HG03060 (cell line): ENCODE measurements around the gene ZDHHC8.

Source experiments
- ATAC-seq: cut with Tn5 transposase; IDR thresholded peaks from one replicate; pipeline ENCODE4 v1.9.1; 2021; ENCODE audit warnings: low read depth, moderate number of reproducible peaks; ENCODE audit not compliant: unreplicated experiment

The ZDHHC8 gene, protein sequence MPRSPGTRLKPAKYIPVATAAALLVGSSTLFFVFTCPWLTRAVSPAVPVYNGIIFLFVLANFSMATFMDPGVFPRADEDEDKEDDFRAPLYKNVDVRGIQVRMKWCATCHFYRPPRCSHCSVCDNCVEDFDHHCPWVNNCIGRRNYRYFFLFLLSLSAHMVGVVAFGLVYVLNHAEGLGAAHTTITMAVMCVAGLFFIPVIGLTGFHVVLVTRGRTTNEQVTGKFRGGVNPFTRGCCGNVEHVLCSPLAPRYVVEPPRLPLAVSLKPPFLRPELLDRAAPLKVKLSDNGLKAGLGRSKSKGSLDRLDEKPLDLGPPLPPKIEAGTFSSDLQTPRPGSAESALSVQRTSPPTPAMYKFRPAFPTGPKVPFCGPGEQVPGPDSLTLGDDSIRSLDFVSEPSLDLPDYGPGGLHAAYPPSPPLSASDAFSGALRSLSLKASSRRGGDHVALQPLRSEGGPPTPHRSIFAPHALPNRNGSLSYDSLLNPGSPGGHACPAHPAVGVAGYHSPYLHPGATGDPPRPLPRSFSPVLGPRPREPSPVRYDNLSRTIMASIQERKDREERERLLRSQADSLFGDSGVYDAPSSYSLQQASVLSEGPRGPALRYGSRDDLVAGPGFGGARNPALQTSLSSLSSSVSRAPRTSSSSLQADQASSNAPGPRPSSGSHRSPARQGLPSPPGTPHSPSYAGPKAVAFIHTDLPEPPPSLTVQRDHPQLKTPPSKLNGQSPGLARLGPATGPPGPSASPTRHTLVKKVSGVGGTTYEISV

DNA sequence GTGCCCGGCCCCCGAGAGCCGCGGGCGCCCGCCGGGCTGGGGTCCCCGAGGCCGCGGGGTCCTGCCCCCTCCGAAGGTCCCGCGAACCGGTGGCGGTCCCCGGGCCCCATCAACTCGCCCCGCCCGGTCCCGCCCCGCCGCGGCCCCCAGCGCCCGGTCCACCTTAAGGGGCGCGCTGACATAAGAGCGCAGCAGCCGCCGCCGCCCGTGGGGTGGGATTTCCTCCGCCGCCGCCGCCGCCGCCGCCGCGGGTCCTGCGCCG lies at the start of gene ZDHHC8:
ZDHHC8 (plus strand) TSS at position 208 of the 262 bp plus-strand sequence. CDS start 144 bp downstream, outside the sequence.
- ATAC-seq, result no peak

DNA sequence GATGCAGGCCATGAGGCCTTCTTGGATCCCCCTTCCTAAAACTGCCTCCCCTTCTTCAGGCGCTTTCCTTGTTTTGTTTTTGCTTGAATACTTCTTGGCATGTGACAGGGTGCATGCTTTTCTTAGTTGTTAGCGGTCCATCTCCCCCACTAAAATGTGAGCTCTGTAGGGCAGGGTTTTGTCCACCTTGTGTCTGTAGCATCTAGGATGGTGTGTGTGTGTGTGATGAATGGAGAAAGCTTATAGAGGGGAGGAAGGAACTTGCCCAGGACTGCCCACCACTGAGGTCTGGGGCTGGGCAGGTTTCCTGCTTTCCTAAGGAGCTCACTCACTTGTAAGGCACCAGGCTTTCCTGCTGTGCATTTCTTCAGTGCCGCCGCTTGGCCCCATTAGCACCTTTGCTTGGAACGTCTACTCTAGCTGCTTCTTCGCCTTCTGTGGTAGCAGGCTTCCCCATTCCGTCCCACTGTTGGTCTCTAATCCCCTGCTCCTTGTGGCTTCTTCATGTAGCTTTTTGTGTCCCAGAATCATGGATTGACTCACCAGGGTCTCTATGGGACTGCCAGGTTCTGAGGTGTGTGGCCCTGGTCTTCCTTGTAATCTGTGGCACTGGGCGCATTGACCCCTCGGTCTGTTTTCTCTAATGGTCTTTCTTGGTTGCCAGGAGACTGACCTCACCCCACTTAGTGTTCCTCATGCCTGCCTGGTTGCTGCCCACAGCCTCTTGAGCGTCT lies 48.3 kb upstream of the ZDHHC8 start:
- no peak for ATAC-seq

DNA sequence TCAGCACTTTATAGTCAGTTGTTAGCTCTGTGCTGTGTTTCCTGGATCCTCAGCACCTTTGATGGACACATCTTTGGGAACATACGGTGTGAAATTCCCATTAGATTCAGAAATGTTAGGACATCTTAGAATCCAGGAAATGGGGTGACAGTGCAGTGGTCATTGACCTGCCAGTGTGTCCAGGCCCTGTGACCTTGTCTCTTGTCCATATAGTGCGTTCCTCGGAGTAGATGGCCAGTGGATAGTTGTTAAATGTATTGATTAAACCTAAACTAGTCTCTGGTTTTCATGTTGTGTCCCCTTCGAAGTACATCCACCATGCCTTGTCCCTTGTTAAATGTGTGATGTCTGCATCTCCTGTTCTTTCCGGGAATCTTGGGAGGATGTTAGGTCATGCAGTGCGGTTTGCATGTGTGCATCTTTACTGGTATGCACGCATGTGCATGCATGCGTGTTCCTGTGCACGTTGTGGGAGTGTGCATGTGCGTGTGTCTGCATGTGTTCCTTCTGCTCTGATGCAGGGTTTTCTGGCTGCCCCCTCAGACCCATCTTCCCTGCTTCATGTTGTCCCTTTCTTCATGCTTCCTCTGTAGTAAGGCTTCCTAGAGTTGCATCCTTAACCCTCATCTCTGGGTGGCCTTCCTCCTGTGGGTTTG lies 47.6 kb upstream of the ZDHHC8 start:
- ATAC-seq, result no peak

DNA sequence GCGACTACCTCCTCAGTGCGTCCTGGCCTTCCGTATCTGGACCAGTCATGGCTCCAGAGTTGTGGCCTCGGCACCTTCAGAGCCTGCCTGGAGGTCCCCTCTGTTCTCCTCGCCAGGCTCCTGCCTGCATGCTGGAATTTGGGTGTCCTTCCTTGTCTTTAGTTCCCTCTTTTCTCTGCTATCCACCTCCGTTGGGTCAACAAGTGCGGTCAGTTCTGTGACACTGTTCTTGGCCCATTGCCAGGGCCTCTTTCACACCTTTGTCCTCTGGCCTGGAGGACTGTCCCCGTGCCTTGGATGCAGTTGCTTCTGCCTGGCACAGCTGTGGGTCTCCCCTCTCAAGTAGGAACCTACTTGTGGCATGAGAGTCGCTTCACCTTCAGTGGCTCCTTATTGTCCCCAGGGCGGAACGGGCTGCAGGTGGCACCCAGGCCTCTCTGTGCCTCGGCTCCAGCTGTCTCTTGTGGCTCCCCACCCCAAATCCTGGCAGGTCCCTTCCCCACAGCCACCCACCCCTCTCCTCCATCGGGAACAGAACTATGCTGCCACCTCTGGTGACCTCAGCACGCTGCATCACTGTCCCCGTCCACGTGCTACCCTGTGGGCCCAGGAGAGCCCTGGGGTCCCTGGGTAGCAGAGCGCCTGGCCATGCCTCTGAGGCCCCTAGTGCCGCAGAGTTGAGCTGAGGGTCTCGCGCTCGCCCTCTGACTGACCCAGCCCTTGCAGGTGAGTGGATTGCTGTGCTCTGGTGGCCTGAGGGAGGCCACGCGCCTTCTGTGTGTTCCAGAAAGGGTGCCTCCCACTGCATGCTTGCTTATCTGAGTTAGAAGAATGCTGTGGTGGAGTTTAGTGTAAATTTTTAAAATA lies 46.8 kb upstream of the ZDHHC8 start:
- no peak for ATAC-seq

DNA sequence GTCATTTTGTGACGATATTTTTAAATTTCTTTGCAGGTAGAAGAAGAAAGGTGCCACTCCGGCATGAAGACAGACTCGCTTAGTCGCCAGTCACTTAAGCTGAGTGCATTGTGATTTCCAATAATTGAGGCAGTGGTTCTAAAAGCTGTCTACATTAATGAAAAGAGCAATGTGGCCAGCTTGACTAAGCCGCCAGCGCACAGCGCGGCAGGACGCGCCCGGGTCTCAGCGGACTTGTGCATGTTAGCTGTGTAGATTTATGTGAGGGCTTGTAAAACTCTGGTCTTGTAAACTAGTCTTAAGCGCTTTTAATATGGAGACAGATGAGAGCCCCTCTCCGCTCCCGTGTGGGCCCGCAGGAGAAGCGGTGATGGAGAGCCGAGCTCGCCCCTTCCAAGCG lies 46.0 kb upstream of the ZDHHC8 start:
- no peak for ATAC-seq

DNA sequence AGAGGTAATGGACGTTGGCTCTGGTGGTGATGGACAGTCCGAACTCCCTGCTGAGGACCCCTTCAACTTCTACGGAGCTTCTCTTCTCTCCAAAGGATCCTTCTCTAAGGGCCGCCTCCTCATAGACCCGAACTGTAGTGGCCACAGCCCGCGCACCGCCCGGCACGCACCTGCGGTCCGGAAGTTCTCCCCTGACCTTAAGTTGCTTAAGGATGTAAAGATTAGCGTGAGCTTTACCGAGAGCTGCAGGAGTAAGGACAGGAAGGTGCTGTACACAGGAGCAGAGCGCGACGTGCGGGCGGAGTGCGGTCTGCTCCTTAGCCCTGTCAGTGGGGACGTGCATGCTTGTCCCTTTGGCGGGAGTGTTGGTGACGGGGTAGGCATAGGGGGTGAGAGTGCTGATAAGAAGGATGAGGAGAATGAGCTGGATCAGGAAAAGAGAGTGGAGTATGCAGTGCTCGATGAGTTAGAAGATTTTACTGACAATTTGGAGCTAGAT lies 45.5 kb upstream of the ZDHHC8 start:
- no peak for ATAC-seq

DNA sequence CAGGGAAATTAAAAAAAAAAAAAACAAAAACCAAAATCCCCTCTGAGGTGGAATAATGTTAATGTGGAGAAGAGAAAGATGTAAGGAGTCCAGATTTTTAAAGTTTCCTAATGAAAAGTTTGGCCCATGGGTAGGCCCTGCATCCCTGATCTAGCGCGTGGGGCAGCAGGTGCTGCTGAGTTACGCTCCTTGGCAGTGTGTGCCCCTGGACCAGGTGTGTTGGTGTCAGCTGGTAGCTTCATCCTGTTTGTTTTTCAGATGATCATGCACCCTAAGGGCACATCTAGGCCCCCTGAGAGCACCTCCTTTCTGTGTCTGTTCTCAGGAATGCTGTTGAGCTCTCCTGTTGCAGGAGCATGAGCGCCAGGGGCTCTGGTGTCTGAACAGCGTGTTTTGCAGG lies 44.8 kb upstream of the ZDHHC8 start:
- ATAC-seq, result no peak

DNA sequence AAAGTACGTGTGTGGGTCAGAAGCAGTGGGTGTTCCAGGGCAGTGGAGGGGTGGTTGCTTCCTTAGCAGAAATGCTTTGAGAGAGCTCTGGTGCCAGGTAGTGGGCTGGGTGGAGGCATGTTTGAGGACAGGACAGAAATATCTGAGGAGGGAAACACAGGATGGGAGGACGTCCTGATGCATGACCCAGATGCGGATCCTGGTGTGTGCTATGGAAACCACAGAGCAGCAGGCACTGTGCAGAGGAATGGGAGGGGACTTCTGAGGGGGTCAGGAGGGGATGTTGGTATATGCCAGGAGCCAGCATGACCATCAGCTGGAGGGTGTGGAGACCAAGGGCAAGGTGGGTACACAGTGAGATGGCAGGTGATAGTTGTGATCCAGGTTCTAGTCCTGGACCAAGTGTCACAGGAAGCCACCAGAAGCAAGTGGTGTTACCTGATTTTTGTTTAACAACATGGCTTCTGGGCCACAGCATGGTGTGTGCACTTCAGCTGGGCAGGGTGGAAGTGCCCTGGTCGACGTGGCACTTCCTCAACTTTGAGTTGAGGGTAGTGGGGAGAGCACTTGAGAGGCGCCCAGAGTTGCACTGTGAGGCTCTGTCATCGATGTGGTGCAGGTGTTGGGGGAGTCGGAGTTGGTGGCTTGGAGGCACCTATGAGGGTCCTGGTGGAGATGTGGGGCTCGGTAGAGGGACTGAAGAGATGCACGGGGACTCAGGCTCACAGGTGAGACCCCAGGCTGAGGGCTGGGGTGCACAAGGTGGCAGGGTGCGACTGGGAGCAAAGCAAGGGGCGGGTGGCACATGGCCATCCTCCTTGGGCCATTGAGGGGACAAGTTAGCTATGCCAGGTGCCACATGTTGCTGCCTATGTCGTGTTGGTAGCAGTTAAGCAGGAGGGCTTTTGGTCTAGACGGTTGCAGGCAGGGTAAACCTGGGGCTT lies 44.0 kb upstream of the ZDHHC8 start:
- no peak for ATAC-seq

DNA sequence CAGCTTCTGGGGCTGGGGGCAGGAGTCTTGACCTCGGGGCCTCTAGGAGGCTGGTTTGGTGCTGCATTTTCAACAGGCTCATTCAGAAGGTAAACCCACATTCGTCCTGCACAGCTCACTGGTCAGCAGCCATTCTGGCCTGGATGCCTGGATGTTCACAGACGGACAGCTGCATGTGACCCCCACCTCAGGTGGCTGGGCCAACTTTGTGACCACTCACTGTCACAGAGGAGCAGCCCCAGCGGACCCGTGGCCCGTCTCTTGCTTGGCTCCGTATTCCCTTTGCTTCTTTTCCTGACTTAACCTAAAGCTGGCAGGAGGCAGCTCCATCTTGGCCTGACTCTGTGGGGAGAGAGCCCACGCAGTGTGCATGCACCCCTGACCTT lies 43.3 kb upstream of the ZDHHC8 start:
- no peak for ATAC-seq

DNA sequence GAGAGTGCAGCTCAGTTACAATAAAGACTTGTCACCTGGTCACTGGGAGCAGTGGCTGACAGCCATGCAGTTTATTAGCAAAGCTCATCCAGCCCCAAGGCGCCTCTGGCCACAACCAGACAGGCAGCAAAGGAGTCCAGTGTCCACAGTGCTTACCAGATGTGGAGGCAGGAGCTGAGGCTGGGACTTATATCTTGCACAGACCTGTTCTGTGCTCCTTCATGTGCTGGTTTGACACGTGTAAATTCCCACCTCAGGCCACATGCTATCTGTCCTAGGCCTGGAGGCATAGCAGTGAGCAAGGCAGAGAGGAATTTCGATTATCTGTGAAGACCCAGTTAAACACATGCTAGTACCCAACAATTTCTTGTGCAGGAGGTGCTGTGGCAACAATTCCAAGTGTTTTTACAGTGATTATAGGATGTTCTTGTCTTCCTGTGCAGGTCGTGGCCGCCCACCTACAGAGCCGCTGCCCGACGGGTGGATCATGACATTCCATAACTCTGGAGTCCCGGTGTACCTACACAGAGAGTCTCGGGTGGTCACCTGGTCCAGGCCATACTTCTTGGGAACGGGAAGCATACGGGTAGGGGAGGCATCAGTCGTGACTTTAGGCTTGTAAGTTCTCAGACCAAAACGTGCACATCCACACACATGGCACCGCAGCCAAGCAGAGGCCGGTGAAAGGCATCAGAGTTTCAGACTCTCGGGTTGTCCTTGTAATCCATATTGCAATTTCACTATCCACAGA lies 42.2 kb upstream of the ZDHHC8 start:
- ATAC-seq, result no peak

DNA sequence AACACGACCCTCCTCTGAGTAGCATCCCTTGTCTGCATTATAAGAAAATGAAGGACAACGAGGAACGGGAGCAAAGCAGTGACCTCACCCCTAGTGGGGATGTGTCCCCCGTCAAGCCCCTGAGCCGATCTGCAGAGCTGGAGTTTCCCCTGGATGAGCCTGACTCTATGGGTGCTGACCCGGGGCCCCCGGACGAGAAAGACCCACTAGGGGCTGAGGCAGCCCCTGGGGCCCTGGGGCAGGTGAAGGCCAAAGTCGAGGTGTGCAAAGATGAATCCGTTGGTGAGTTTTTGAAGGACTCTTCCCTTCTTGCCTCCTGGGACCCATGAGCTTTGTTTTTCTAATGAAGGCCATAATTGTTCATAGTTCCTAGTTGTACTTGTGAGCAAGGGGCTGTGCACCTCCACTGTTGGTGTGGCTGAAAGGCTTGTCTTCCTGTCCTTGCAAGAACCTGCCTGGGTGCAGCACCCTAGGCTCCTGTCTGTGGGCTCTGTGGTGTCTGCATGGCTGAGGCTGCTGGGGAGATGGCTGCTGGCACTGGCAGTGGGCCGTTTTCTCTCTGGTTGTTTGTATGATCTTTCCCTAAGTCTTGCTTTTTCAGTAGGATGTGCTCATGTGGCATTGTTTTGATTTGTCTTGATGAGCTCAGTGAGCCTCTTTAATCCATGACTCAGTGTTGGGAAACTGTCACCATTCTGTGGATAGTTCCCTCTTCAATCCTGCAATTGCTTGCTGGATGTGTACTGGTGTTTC lies 41.5 kb upstream of the ZDHHC8 start:
- ATAC-seq, result no peak

DNA sequence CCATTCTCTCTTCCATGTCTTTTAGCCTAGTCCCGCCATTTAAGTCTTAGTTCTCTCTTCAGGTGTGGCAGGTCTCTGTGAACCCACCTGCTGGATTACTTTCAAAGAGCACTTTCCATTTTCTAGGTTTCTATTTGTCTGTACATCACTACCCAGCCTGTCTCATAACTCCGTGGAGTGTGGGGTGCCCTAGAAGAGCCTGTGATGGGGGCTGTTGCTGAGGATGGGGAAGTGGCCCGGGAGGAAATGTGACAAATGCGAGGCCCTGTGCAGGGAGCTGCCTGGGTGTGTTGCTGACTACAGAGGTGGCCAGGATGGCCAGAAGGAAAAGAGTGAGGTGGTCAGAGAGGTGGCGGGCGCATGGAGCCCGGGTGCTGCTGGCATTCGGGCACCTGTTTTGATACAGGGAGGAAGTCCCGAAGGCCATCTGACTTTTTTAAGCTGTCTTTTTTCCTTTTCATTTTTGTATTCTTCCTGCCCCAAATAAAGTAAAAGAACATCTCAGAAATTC lies 40.8 kb upstream of the ZDHHC8 start:
- ATAC-seq, result no peak

DNA sequence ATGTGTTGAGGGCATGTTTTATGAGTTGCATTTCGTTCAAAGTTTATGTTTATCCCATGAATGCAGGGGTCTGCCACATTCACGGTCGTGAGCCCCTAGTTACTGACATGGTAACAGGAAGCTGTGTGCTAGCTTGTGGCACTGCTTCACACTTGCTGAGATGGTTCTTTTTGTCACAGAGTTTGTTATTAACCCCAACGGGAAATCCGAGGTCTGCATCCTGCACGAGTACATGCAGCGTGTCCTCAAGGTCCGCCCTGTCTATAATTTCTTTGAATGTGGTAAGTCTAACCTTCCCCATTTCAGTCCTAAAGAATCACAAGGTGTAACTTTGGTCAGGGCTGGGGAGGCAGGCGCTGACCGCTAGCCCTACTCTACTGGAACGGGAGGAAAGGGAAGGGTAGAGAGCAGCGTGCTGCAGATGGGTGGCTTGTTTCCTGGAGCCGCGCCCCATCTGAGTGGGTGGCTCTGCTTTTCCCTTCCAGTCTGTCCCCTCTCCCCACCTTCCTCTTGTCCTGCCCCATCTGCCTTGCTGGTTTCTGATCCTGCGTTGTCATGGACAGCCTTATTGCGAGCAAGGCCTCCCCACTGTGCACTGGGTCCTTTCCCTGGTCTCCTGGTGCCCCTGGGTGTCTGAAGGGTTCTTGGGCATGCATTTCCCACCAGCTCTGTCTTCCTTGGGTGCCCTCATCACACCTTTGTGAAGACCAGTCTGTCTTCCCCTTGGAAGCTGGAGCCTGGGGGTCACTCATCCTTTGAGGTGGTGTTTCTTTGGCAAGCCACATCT lies 39.7 kb upstream of the ZDHHC8 start:
- no peak for ATAC-seq

DNA sequence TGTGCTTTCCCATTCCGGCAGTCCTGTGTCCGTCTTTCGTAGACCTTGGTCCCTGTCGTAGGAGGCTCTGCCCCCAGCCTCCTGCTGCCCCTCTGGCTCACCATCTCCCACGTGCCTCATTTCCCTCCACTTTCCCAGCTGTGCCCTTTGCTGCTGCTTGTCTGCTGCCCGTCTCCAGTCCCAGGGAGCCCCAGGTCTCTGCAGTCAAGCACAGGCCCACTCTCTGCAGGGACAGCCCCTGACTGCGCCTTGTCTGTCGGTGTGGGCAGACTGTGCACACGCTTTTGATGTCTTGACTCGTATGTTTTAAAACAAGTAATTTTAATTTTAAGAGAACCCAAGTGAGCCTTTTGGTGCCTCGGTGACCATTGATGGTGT lies 39.1 kb upstream of the ZDHHC8 start:
- no peak for ATAC-seq

DNA sequence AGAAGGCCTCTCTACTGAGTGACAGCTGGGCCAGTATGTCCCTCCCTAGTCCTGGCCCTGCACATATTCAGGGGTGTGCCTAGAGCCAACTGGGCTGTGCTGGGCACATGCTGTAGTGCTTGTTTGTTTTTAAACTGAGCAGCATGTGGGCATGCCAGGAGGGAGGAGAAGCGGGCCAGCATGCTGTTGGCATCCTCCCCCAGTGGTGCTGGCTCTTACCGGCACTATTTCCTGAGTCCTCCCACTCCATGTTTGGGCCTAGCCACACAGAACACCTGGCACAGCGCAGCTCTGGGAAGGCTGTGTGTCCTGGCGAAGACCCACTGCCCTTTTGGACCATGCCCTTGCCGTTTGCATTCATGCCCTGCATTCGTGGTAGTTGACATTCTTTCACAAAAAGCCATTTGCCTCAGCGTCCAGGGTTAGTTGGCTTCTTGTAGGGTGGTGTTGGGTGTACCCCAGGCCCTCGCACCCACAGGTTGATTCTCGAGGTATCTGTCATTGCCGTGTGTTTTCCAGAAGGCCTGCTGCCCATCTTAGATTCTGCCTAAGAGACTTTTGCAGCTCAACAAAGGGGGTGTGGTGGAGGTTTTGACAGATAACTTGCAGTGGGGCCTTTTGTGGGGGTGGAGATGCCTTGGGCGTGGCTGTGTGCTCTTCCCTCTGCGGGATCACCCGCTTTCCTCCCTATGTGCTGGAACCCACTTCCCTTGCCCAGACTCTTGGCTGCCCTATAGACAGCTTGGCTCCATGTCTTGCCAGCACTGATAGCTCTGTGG lies 38.0 kb upstream of the ZDHHC8 start:
- ATAC-seq, result no peak
